ENCODE measurements around the gene EDN1. TPM values are rescaled to one million over a fixed set of nuclear protein-coding genes. Genes with fewer than 3 reads are reported as not detected.

The EDN1 gene
- polyA plus RNA-seq, 1 donor (not counting 4 experiments of a cell fraction or from before 2014, with no cell fraction given): 17.2 TPM

GRCh38 chr6:12298995-12299394 is 8.8 kb downstream of the EDN1 start:
- no peaks in the 10 kb centered on the region for H4K20me1 ChIP-seq (ENCODE audit: control insufficient read depth, extremely low read depth, insufficient read depth, low read length)
- H3K9me3 ChIP-seq (ENCODE audit: control insufficient read depth, low read depth, low read length): no peaks in the 10 kb centered on the region
- H3K27me3 ChIP-seq (ENCODE audit: control insufficient read depth, extremely low read depth, insufficient read depth, low read length): no peaks in the 10 kb centered on the region
- H3K27ac ChIP-seq (ENCODE audit: control insufficient read depth, insufficient read depth, low read length): no peak overlapping the region
- H3K36me3 ChIP-seq (ENCODE audit: control insufficient read depth in 2 of 2, extremely low read depth in 1 of 2, insufficient read depth in 2 of 2, low read length in 2 of 2): peaks cover 7 to 23% of the 10 kb centered on the region in 2 experiments
- no peak overlapping the region for H3K4me2 ChIP-seq (ENCODE audit: control insufficient read depth, extremely low read depth, insufficient read depth, low read depth, low read length)
- dilution Hi-C loops (cut with MboI; ENCODE audit: extremely low pct_ligation_motif_present, low sequenced_read_pairs): no loop called here
- FAIRE-seq: no peak
- no peak overlapping the region for H2AFZ ChIP-seq (ENCODE audit: control insufficient read depth, low read length)
- H3K9me1 ChIP-seq (ENCODE audit: control insufficient read depth, extremely low read depth, insufficient read depth, low read length): no peaks in the 10 kb centered on the region
- no peaks in the 10 kb centered on the region for H3K79me2 ChIP-seq (ENCODE audit: control insufficient read depth, insufficient read depth, low read length)
- no peak for TF ChIP-seq CTCF (optimal IDR thresholded peaks at IDR 0.05 in 1 of 3, IDR thresholded peaks at IDR 0.05 in 1 of 3, conservative IDR thresholded peaks at IDR 0.05 in 1 of 3; ENCODE audit: extremely low read depth in 1 of 3, insufficient read depth in 2 of 3, low read length in 3 of 3)
- TF ChIP-seq EZH2 (IDR thresholded peaks at IDR 0.05; ENCODE audit: low read length): no peak
- H3K9ac ChIP-seq (ENCODE audit: control insufficient read depth, extremely low read depth, insufficient read depth, low read length): no peak overlapping the region
- H3K4me3 ChIP-seq (ENCODE audit: control insufficient read depth in 2 of 3, extremely low read depth in 1 of 3, insufficient read depth in 2 of 3, low read depth in 1 of 3, low read length in 3 of 3): no peak overlapping the region
- H3K4me1 ChIP-seq (ENCODE audit: control insufficient read depth, extremely low read depth, insufficient read depth, low read length): peaks cover 30% of the 10 kb centered on the region
- no peak for DNase-seq (ENCODE audit: low read depth, low spot score)

- TF ChIP-seq CTCF (optimal IDR thresholded peaks at IDR 0.05 in 1 of 3, IDR thresholded peaks at IDR 0.05 in 1 of 3, conservative IDR thresholded peaks at IDR 0.05 in 1 of 3; ENCODE audit: extremely low read depth in 1 of 3, insufficient read depth in 2 of 3, low read length in 3 of 3) (no peak), EZH2 (IDR thresholded peaks at IDR 0.05; ENCODE audit: low read length) (no peak)
- dilution Hi-C loops (cut with MboI; ENCODE audit: extremely low pct_ligation_motif_present, low sequenced_read_pairs): no loop called here
- H3K27me3 ChIP-seq (ENCODE audit: control insufficient read depth, extremely low read depth, insufficient read depth, low read length): no peaks in the 10 kb centered on the region
- H3K9ac ChIP-seq (ENCODE audit: control insufficient read depth, extremely low read depth, insufficient read depth, low read length): no peak overlapping the region
- H3K27ac ChIP-seq (ENCODE audit: control insufficient read depth, insufficient read depth, low read length): no peak overlapping the region
- FAIRE-seq: no peak
- H3K4me1 ChIP-seq (ENCODE audit: control insufficient read depth, extremely low read depth, insufficient read depth, low read length): peaks cover 24% of the 10 kb centered on the region
- H3K36me3 ChIP-seq (ENCODE audit: control insufficient read depth in 2 of 2, extremely low read depth in 1 of 2, insufficient read depth in 2 of 2, low read length in 2 of 2): peaks cover 3 to 10% of the 10 kb centered on the region in 2 experiments
- no peak overlapping the region for H3K4me3 ChIP-seq (ENCODE audit: control insufficient read depth in 2 of 3, extremely low read depth in 1 of 3, insufficient read depth in 2 of 3, low read depth in 1 of 3, low read length in 3 of 3)
- no peak overlapping the region for H2AFZ ChIP-seq (ENCODE audit: control insufficient read depth, low read length)
- no peak overlapping the region for H3K4me2 ChIP-seq (ENCODE audit: control insufficient read depth, extremely low read depth, insufficient read depth, low read depth, low read length)
- no peaks in the 10 kb centered on the region for H3K79me2 ChIP-seq (ENCODE audit: control insufficient read depth, insufficient read depth, low read length)
- no peaks in the 10 kb centered on the region for H3K9me3 ChIP-seq (ENCODE audit: control insufficient read depth, low read depth, low read length)
- H4K20me1 ChIP-seq (ENCODE audit: control insufficient read depth, extremely low read depth, insufficient read depth, low read length): no peaks in the 10 kb centered on the region
- H3K9me1 ChIP-seq (ENCODE audit: control insufficient read depth, extremely low read depth, insufficient read depth, low read length): no peaks in the 10 kb centered on the region
- no peak for DNase-seq (ENCODE audit: low read depth, low spot score)
These were observed 10.9 kb downstream of the EDN1 start for GRCh38 chr6:12301018-12301417.
